ENCODE results near the gene LVRN.

GRCh38 chr5:115977096-115977495, 14.8 kb downstream of the LVRN start:
- TF ChIP-seq CTCF (IDR thresholded peaks at IDR 0.05) (no peak), POLR2A (IDR thresholded peaks at IDR 0.05) (no peak)
